GM12892 (cell line): ENCODE results near the gene MAGI2.

Experiments
- POLR2AphosphoS5 ChIP-seq: IDR thresholded peaks from 2 replicates; pipeline ENCODE4 v1.6.1; 2011; ENCODE audit warnings: low read depth, low read length, control low read depth
- TAF1 ChIP-seq: IDR thresholded peaks from 2 replicates; pipeline ENCODE4 v1.6.1; 2011; ENCODE audit warnings: low read depth, mild to moderate bottlenecking, control low read depth, low read length, borderline replicate concordance

DNA sequence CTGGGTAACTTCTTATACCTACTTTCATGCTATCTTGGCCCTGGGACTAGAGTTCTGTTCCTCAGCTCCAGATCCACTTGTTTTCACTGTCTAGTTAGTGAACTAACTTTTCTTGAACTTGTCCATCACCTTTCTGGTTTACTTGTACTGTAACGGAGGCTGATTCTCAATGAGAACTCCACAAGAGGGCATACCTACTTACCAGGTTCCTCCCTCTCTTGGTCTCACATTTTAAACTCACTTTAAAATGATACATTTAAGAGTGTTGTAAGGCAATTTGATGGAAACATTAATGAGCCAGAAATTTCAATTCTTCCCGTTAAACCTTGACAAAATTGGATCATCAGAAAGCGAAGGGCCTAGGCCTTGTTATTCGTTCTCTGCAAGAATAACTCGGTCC lies 111.6 kb downstream of the MAGI2 start:
- TF ChIP-seq POLR2AphosphoS5, result no peak
- no peak for TF ChIP-seq TAF1
